ENCODE results near the gene TGM4. TPM values are rescaled to one million over a fixed set of nuclear protein-coding genes. Genes with fewer than 3 reads are reported as not detected.

TGM4 gene
- polyA plus RNA-seq, 4 donors, result 0.03 to 0.13 (median 0.10) TPM; not detected in 1

- no peak for DNase-seq (ENCODE audit: low read depth in 4 of 4, low spot score in 2 of 4)
These were observed 2.9 kb downstream of the TGM4 start for GRCh38 chr3:44877333-44877732.

GRCh38 chr3:44880284-44880683, 5.9 kb downstream of the TGM4 start:
- DNase-seq (ENCODE audit: low read depth in 4 of 4, low spot score in 2 of 4), result no peak

GRCh38 chr3:44883213-44883955, 9.0 kb downstream of the TGM4 start:
- no peak for DNase-seq (ENCODE audit: low read depth in 4 of 4, low spot score in 2 of 4)

- no peak for DNase-seq (ENCODE audit: low read depth in 4 of 4, low spot score in 2 of 4)
These were observed 9.6 kb downstream of the TGM4 start for GRCh38 chr3:44883999-44884431.

- no peak for DNase-seq (ENCODE audit: low read depth in 4 of 4, low spot score in 2 of 4)
These were observed 11.2 kb downstream of the TGM4 start for GRCh38 chr3:44885618-44886017.

GRCh38 chr3:44886561-44886960, 12.2 kb downstream of the TGM4 start:
- DNase-seq (ENCODE audit: low read depth in 4 of 4, low spot score in 2 of 4), result no peak

GRCh38 chr3:44887101-44887500, 12.7 kb downstream of the TGM4 start:
- DNase-seq (ENCODE audit: low read depth in 4 of 4, low spot score in 2 of 4), result no peak

- no peak for DNase-seq (ENCODE audit: low read depth in 4 of 4, low spot score in 2 of 4)
These were observed 15.8 kb downstream of the TGM4 start for GRCh38 chr3:44890258-44890657.

GRCh38 chr3:44890852-44891251, 16.4 kb downstream of the TGM4 start:
- DNase-seq (ENCODE audit: low read depth in 4 of 4, low spot score in 2 of 4), result no peak

GRCh38 chr3:44892689-44893088, 18.3 kb downstream of the TGM4 start:
- no peak for DNase-seq (ENCODE audit: low read depth in 4 of 4, low spot score in 2 of 4)

- DNase-seq (ENCODE audit: low read depth in 4 of 4, low spot score in 2 of 4), result no peak
These were observed 18.7 kb downstream of the TGM4 start for GRCh38 chr3:44893097-44893496.

- no peak for DNase-seq (ENCODE audit: low read depth in 4 of 4, low spot score in 2 of 4)
These were observed 20.1 kb downstream of the TGM4 start for GRCh38 chr3:44894485-44894884.

- no peak for DNase-seq (ENCODE audit: low read depth in 4 of 4, low spot score in 2 of 4)
These were observed 22.0 kb downstream of the TGM4 start for GRCh38 chr3:44896440-44896839.

- DNase-seq (ENCODE audit: low read depth in 4 of 4, low spot score in 2 of 4), result no peak
These were observed 25.4 kb downstream of the TGM4 start for GRCh38 chr3:44899683-44900367.

- DNase-seq (ENCODE audit: low read depth in 4 of 4, low spot score in 2 of 4), result no peak
These were observed 28.2 kb downstream of the TGM4 start for GRCh38 chr3:44902628-44903027.

GRCh38 chr3:44903314-44903713, 28.9 kb downstream of the TGM4 start:
- DNase-seq (ENCODE audit: low read depth in 4 of 4, low spot score in 2 of 4), result no peak

- DNase-seq (ENCODE audit: low read depth in 4 of 4, low spot score in 2 of 4), result no peak
These were observed 29.3 kb downstream of the TGM4 start for GRCh38 chr3:44903751-44904150.

GRCh38 chr3:44905446-44906157, 31.2 kb downstream of the TGM4 start:
- no peak for DNase-seq (ENCODE audit: low read depth in 4 of 4, low spot score in 2 of 4)

GRCh38 chr3:44906997-44907396, 32.6 kb downstream of the TGM4 start:
- DNase-seq (ENCODE audit: low read depth in 4 of 4, low spot score in 2 of 4), result no peak

- DNase-seq (ENCODE audit: low read depth in 4 of 4, low spot score in 2 of 4), result no peak
These were observed 33.2 kb downstream of the TGM4 start for GRCh38 chr3:44907612-44908011.

GRCh38 chr3:44909063-44909462, 34.7 kb downstream of the TGM4 start:
- no peak for DNase-seq (ENCODE audit: low read depth in 4 of 4, low spot score in 2 of 4)

- DNase-seq (ENCODE audit: low read depth in 4 of 4, low spot score in 2 of 4), result no peak
These were observed 36.3 kb downstream of the TGM4 start for GRCh38 chr3:44910693-44911092.

Measured in left renal cortex interstitium (tissue), 4 donors.